ENCODE measurements around the gene GCNT1. TPM values are rescaled to one million over a fixed set of nuclear protein-coding genes. Genes with fewer than 3 reads are reported as not detected.
"Not testable (repeated sequence)": the region's sequence is repeated elsewhere in the genome, so short reads cannot be mapped to it uniquely, and the experiment has no call there.

The GCNT1 gene
- 5.3 TPM for polyA plus RNA-seq (ENCODE audit: insufficient read length)
- long read RNA-seq, donor 1, full-length matches to known transcripts: 7 of 7 reads
- long read RNA-seq, donor 1, partial matches to known transcripts: 0 of 7 reads
- long read RNA-seq, donor 1, other reads (novel, unspliced or antisense): 0 of 7 reads
- long read RNA-seq, donor 2: 0 reads
- long read RNA-seq, donor 3, full-length matches to known transcripts: 3 of 27 reads
- long read RNA-seq, donor 3, partial matches to known transcripts: 8 of 27 reads
- long read RNA-seq, donor 3, other reads (novel, unspliced or antisense): 16 of 27 reads
- long read RNA-seq, donor 4: 0 reads
- long read RNA-seq, donor 5, full-length matches to known transcripts: 2 of 2 reads
- long read RNA-seq, donor 5, partial matches to known transcripts: 0 of 2 reads
- long read RNA-seq, donor 5, other reads (novel, unspliced or antisense): 0 of 2 reads
- long read RNA-seq, donor 6, full-length matches to known transcripts: 1 of 1 reads
- long read RNA-seq, donor 6, partial matches to known transcripts: 0 of 1 reads
- long read RNA-seq, donor 6, other reads (novel, unspliced or antisense): 0 of 1 reads
- long read RNA-seq, donor 7, full-length matches to known transcripts: 2 of 2 reads
- long read RNA-seq, donor 7, partial matches to known transcripts: 0 of 2 reads
- long read RNA-seq, donor 7, other reads (novel, unspliced or antisense): 0 of 2 reads
- long read RNA-seq, donor 8: 0 reads

- DNase-seq: peak; percentile 83
These were observed at the start of gene GCNT1 for GRCh38 chr9:76458903-76459693. GCNT1 (plus strand) TSS chr9:76459182; CDS start chr9:76502382, 43,200 bp downstream.

GRCh38 chr9:76412638-76413037 lies 46.3 kb upstream of the GCNT1 start:
- DNase-seq: no peak

DNA sequence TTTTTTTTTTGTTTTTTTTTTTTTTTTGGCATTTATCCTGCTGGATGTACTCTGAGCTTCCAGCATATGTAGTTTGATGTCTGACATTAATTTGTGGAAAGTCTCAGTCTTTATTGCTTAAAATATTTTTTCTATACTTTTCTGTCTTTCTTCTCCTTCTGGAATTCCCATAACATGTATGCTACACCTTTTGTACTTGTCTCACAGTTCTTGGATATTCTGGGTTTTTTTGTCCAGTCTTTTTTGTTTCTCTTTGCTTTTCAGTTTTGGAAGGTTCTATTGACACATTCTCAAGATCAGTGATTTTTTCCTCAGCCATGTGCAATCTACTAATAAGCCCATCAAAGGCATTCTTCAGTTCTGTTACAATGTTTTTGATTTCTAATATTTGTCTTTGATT lies 45.3 kb upstream of the GCNT1 start:
- DNase-seq: no peak

- no peak for DNase-seq
These were observed 44.3 kb upstream of the GCNT1 start for GRCh38 chr9:76414661-76415060.

- no peak for DNase-seq
These were observed 43.8 kb upstream of the GCNT1 start for GRCh38 chr9:76415154-76415553.

DNA sequence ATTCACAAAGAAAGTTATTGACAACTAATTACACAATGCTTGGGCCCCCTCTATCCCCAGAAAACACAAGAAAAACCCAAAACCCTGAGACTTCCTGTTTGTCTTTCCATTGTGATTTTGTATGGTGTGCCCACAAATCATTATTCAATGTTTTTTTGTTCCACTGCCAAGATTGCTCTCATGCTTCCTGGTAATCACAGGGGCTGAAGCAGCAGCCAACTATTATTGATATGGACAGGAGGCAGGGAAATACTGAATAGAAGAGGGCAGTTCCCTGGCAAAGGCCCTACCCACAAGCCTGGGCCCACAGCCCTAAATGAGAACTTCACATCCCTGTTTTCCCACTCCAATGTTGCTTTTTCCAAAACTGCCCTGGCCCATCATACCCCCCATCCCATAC lies 43.3 kb upstream of the GCNT1 start:
- DNase-seq: no peak

DNA sequence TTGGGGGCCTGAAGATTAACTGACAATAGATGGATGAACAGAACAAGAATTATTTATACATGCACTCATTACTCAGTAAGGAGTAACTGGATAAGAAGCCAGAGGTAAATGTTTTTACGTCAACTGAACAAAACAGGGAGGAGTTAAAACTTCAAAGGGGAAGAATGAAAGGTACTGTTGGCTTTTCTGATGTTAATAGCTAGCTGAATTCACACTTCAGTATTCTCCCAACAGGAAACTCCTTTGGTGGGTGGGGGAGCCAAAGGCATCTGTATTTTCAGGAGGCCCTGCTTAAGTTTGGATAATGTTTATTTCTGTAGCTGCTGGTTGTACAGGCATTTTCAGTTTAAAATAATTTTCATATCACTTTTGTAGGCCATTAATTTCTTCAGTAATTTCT lies 41.6 kb upstream of the GCNT1 start:
- no peak for DNase-seq

GRCh38 chr9:76419782-76420380 lies 39.1 kb upstream of the GCNT1 start:
- DNase-seq: no peak

GRCh38 chr9:76423216-76424177 lies 35.5 kb upstream of the GCNT1 start:
- no peak for DNase-seq

- no peak for DNase-seq
These were observed 34.5 kb upstream of the GCNT1 start for GRCh38 chr9:76424491-76424890.

DNA sequence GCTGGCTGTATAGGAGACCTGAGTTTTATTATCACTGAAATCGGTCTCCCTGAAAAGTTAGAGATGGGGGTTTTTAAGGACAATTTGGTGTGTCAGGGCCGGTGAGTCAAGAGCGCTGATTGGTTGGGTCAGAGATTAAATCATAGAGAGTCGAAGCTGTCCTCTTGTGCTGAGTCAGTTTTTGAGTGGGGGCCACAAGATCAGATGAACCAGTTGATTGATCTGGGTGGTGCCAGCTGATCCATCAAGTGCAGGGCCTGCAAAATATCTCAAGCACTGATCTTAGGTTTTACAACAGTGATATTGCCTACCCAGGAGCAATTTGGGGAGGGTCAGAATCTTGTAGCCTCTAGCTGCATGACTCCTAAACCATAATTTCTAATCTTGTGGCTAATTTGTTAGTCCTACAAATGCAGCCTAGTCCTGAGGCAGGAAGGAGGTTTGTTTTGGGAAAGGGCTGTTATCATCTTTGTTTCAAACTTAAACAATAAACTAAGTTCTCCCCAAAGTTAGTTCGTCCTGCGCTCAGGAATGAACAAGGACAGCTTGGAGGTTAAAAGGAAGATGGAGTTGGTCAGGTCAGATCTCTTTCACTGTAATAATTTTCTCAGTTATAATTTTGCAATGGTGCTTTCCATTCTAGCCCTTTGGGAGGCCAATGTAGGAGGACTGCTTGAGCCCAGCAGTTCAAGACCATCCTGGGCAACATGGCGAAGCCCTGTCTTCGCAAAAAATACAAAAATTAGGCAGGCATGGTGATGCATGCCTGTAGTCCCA lies 33.1 kb upstream of the GCNT1 start:
- no peak for DNase-seq

DNA sequence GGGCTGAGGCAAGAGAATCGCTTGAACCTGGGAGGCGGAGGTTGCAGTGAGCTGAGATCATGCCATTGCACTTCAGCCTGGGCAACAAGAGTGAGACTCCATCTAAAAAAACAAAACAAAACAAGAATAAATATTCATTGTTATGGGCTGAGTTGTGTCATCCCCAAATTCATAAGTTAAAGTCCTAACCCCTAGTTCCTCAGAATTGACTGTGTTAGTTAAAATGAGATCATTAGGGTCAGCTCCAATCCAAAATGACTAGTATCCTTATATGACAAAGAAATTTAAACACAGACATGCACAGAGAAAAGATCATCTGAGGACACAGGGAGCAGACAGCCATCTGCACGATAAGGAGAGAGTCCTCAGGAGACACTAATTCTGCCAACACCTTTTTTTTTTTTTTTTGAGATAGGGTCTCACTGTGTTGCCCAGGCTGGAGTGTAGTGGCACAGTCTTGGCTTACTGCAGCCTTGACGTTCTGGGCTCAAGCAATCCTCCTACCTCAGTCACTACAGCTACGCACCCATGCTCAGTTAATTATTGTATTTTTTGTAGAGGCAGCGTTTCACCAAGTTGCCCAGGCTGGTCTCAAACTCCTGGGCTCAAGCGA lies 32.1 kb upstream of the GCNT1 start:
- no peak for DNase-seq

GRCh38 chr9:76431601-76432000 lies 27.4 kb upstream of the GCNT1 start:
- DNase-seq: no peak

DNA sequence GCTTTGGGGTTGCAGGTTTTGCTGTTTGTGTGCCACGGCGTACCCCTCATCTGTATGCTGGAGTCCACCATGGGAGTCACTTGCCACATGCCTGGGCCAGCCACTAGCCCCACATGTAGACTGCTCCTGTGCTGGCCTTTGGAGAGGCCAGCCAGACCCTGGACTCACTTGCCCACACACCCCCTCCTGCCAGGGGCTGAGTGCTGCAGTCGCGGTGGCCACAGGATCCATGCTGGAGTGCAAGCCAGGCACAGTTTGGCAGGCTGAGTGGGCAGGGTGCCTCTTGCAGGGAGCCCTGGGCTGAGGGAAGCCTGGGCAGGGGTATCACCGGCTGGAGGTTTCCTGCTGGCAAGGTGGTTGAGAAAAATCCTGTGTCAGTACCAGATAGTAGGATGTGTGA lies 25.6 kb upstream of the GCNT1 start:
- DNase-seq: no peak

GRCh38 chr9:76433836-76434235 lies 25.1 kb upstream of the GCNT1 start:
- DNase-seq: no peak

DNA sequence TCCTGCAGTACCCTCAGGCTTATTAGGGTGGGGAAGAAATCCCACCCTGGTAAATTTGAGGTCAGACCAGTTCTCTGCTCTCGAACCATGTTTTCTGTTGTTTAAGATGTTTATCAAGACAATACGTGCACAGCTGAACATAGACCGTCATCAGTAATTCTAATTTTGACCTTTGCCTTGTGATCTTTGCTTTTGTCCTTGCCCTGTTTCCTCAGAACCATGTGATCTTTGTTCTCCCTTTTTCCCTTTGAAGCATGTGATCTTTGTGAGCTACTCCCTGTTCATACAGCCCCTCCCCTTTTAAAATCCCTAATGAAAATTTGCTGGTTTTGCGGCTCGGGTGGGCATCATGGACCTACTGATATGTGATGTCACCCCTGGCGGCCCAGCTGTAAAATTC lies 24.1 kb upstream of the GCNT1 start:
- DNase-seq: not testable (repeated sequence)

DNA sequence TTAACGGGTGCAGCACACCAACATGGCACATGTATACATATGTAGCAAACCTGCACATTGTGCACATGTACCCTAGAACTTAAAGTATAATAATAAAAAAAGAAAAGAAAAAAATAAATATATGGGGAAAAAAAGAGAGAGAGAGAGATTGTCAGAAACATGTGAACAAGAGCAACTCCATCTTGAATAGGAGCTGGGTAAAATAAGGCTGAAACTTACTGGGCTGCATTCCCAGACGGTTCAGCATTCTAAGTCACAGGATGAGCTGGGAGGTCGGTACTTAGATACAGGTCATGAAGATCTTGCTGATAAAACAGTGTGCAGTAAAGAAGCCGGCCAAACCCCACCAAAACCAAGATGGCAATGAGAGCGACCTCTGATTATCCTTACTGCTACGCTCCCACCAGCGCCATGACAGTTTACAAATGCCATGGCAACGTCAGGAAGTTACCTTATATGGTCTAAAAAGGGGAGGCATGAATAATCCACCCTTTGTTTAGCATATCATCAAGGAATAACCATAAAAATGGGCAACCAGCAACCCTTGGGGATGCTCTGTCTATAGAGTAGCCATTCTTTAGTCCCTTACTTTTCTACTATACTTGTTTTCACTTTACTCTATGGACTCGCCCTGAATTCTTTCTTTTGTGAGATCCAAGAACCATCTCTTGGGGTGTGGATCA lies 21.8 kb upstream of the GCNT1 start:
- not testable (repeated sequence) for DNase-seq

GRCh38 chr9:76438841-76439588 lies 20.0 kb upstream of the GCNT1 start:
- DNase-seq: no peak
